Body of pancreas (tissue), 4 donors: ENCODE measurements around the gene COPA.

Source experiments
- POLR2A ChIP-seq, 3 donors: fragments of 450-650 bp; IDR thresholded peaks; one replicate each; pipeline ENCODE4 v1.6.1; 2016; ENCODE audit warnings: antibody characterized with exemption in 3 of 3, mild to moderate bottlenecking in 2 of 3
- TF ChIP-seq, protein P1 (sequence below), 7 experiments: fragments of 450-650 bp in 4 of 7; fragments of 200-600 bp in 3 of 7; sonication (generic) in 3 of 7; IDR thresholded peaks; one replicate each; pipeline ENCODE4 v1.5.1; 2016 to 2019; ENCODE audit warnings: antibody characterized with exemption in 7 of 7

DNA sequence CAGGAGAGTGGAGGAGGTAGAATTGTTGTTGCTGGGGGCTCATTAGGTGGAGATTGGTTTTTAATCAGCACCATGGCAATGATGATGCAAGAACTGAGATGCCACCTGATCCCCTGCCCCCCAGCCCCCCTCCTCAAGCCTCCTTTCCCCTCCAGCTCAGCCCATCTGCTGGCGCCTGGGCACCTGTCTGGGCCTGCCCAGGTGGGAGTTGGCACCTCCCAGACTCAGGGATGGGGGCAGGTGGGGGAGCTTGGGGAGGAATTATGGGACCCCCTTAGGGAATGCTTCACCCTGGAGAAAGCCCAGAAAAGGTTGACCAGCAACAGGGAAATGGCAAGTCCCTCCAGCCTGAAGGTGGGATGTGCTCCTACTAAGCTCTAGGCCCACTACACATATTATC lies 22.3 kb upstream of the COPA start:
- TF ChIP-seq, protein P1, sequence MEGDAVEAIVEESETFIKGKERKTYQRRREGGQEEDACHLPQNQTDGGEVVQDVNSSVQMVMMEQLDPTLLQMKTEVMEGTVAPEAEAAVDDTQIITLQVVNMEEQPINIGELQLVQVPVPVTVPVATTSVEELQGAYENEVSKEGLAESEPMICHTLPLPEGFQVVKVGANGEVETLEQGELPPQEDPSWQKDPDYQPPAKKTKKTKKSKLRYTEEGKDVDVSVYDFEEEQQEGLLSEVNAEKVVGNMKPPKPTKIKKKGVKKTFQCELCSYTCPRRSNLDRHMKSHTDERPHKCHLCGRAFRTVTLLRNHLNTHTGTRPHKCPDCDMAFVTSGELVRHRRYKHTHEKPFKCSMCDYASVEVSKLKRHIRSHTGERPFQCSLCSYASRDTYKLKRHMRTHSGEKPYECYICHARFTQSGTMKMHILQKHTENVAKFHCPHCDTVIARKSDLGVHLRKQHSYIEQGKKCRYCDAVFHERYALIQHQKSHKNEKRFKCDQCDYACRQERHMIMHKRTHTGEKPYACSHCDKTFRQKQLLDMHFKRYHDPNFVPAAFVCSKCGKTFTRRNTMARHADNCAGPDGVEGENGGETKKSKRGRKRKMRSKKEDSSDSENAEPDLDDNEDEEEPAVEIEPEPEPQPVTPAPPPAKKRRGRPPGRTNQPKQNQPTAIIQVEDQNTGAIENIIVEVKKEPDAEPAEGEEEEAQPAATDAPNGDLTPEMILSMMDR (IDR thresholded peaks at IDR 0.05), result no peak
- no peak for TF ChIP-seq POLR2A (IDR thresholded peaks at IDR 0.05)
